Measurements from ENCODE around the gene PNMA6E.

Gene PNMA6E

GRCh38 chrX:153381684-153382532 lies 19.2 kb downstream of the PNMA6E start:
- no peak overlapping the region for H2AFZ ChIP-seq (ENCODE audit: low read depth, low read length, severe bottlenecking)
- TF ChIP-seq EZH2phosphoT487 (conservative IDR thresholded peaks at IDR 0.05; ENCODE audit: low read length): no peak
- TF ChIP-seq, protein P1, sequence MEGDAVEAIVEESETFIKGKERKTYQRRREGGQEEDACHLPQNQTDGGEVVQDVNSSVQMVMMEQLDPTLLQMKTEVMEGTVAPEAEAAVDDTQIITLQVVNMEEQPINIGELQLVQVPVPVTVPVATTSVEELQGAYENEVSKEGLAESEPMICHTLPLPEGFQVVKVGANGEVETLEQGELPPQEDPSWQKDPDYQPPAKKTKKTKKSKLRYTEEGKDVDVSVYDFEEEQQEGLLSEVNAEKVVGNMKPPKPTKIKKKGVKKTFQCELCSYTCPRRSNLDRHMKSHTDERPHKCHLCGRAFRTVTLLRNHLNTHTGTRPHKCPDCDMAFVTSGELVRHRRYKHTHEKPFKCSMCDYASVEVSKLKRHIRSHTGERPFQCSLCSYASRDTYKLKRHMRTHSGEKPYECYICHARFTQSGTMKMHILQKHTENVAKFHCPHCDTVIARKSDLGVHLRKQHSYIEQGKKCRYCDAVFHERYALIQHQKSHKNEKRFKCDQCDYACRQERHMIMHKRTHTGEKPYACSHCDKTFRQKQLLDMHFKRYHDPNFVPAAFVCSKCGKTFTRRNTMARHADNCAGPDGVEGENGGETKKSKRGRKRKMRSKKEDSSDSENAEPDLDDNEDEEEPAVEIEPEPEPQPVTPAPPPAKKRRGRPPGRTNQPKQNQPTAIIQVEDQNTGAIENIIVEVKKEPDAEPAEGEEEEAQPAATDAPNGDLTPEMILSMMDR (IDR thresholded peaks at IDR 0.05; ENCODE audit: insufficient read depth, low read length, poor library complexity, severe bottlenecking): no peak
- no peaks in the 10 kb centered on the region for H3K9me2 ChIP-seq (replicated peaks; ENCODE audit: insufficient read depth, low read length)
- no peaks in the 10 kb centered on the region for H4K20me1 ChIP-seq (ENCODE audit: low read depth, low read length)
- no peak overlapping the region for H3K4me2 ChIP-seq (ENCODE audit: low read depth, low read length, poor library complexity, severe bottlenecking)
- no peak overlapping the region for H3K27ac ChIP-seq (ENCODE audit: low read depth, low read length)
- H3K27me3 ChIP-seq (ENCODE audit: low read length): no peaks in the 10 kb centered on the region
- H3K79me2 ChIP-seq (ENCODE audit: insufficient read depth, low read length): no peaks in the 10 kb centered on the region
- no peaks in the 10 kb centered on the region for H3F3A ChIP-seq (ENCODE audit: insufficient read depth)
- H3K4me3 ChIP-seq (ENCODE audit: insufficient read depth, low read length, poor library complexity, severe bottlenecking): no peak overlapping the region
- H3K36me3 ChIP-seq (ENCODE audit: low read length): no peaks in the 10 kb centered on the region
- no peak overlapping the region for H3K9ac ChIP-seq (ENCODE audit: low read length)
- no peaks in the 10 kb centered on the region for H3K9me3 ChIP-seq (ENCODE audit: insufficient read depth, low read length)

DNA sequence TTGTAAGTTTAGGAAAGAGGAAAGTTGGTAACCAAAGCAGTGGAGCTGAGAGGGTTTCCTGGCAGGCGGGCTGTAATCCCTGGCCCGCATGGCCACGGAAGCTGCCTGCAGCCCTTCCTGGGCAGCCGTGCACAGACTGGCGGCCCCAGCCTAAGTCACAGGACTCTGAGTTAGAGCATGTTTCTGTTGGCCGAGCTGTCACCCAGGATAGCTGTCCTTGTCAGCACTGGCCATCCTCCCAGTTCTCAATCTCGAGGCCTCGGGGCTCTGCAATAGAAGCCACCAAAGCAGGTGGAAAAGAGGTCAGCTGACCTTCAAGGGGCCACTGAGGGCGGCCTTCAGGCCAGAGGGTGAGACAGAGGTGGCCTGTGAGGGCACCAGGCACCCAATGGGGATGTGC lies 20.5 kb downstream of the PNMA6E start:
- no peaks in the 10 kb centered on the region for H4K20me1 ChIP-seq (ENCODE audit: low read depth, low read length)
- no peaks in the 10 kb centered on the region for H3K79me2 ChIP-seq (ENCODE audit: insufficient read depth, low read length)
- no peak for TF ChIP-seq EZH2phosphoT487 (conservative IDR thresholded peaks at IDR 0.05; ENCODE audit: low read length)
- TF ChIP-seq, protein P1 (IDR thresholded peaks at IDR 0.05; ENCODE audit: insufficient read depth, low read length, poor library complexity, severe bottlenecking): no peak
- no peak overlapping the region for H3K4me2 ChIP-seq (ENCODE audit: low read depth, low read length, poor library complexity, severe bottlenecking)
- no peak overlapping the region for H3K9ac ChIP-seq (ENCODE audit: low read length)
- H2AFZ ChIP-seq (ENCODE audit: low read depth, low read length, severe bottlenecking): no peak overlapping the region
- no peaks in the 10 kb centered on the region for H3K9me2 ChIP-seq (replicated peaks; ENCODE audit: insufficient read depth, low read length)
- no peaks in the 10 kb centered on the region for H3K9me3 ChIP-seq (ENCODE audit: insufficient read depth, low read length)
- H3F3A ChIP-seq (ENCODE audit: insufficient read depth): no peaks in the 10 kb centered on the region
- no peaks in the 10 kb centered on the region for H3K27me3 ChIP-seq (ENCODE audit: low read length)
- no peak overlapping the region for H3K27ac ChIP-seq (ENCODE audit: low read depth, low read length)
- no peak overlapping the region for H3K4me3 ChIP-seq (ENCODE audit: insufficient read depth, low read length, poor library complexity, severe bottlenecking)
- no peaks in the 10 kb centered on the region for H3K36me3 ChIP-seq (ENCODE audit: low read length)

DNA sequence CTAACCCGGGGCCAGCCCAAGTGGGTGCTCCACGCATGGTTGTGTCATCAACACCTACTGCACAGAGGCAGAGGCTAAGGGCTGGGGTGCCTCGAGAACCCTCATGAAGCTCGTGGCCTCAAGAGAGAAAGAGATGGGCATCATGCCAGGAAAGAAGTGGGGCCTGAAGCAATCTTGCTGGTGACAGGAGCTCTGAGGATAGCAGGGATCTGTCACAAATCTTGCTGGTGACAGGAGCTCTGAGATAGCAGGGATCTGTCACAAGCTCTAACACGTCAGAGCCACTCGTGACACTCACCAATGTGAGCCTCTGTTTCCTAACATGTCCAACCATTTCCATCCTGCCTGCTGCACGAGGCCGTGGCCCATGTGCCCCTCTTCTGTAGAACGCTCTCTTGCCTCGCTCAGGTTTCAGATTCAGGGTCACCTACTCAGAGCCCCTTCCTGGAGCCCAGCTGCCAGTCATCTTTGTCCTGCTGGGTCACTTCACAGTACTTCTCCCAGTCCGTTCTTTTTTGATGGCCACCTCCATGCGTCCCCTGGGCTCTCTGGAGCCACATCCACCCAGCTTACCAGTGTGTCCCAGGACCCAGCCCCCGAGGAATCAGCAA lies 21.1 kb downstream of the PNMA6E start:
- Histone ChIP-seq H3K79me2 (ENCODE audit: insufficient read depth, low read length) (no peaks in the 10 kb centered on the region), H3K4me2 (ENCODE audit: low read depth, low read length, poor library complexity, severe bottlenecking) (no peak overlapping the region), H3K9ac (ENCODE audit: low read length) (no peak overlapping the region), H3F3A (ENCODE audit: insufficient read depth) (no peaks in the 10 kb centered on the region), H3K9me3 (ENCODE audit: insufficient read depth, low read length) (no peaks in the 10 kb centered on the region), H2AFZ (ENCODE audit: low read depth, low read length, severe bottlenecking) (no peak overlapping the region), H3K36me3 (ENCODE audit: low read length) (no peaks in the 10 kb centered on the region), H3K9me2 (replicated peaks; ENCODE audit: insufficient read depth, low read length) (no peaks in the 10 kb centered on the region), H3K27ac (ENCODE audit: low read depth, low read length) (no peak overlapping the region), H3K27me3 (ENCODE audit: low read length) (no peaks in the 10 kb centered on the region), H4K20me1 (ENCODE audit: low read depth, low read length) (no peaks in the 10 kb centered on the region), H3K4me3 (ENCODE audit: insufficient read depth, low read length, poor library complexity, severe bottlenecking) (no peak overlapping the region)
- TF ChIP-seq, protein P1 (IDR thresholded peaks at IDR 0.05; ENCODE audit: insufficient read depth, low read length, poor library complexity, severe bottlenecking): no peak
- TF ChIP-seq EZH2phosphoT487 (conservative IDR thresholded peaks at IDR 0.05; ENCODE audit: low read length): no peak

Measured in SU-DHL-6 (cell line).